OCI-LY3 (cell line): ENCODE measurements around the gene HIF3A.

Experiments
- H2AFZ ChIP-seq: fragments of 200-600, 300-600 bp; shearing (Covaris generic); 2 replicates; pipeline ENCODE4 v1.6.0; 2014; ENCODE audit warnings: antibody characterized with exemption, low read depth, low read length
- H3K27ac ChIP-seq: fragments of 200-600, 300-600 bp; sonication (generic); 2 replicates; pipeline ENCODE4 v1.5.1; 2014; ENCODE audit warnings: mild to moderate bottlenecking, low read length, moderate library complexity, mixed read lengths
- H3K27me3 ChIP-seq: fragments of 200-600, 300-600 bp; sonication (generic); 2 replicates; pipeline ENCODE4 v1.6.1; 2014; ENCODE audit warnings: low read depth, low read length, mixed read lengths
- H3K36me3 ChIP-seq: fragments of 200-600, 300-600 bp; sonication (generic); replicated peaks from 2 replicates; pipeline ENCODE3; 2014; ENCODE audit warnings: low read depth, low read length, mixed read lengths
- H3K4me1 ChIP-seq: fragments of 300-600, 200-600 bp; sonication (generic); 2 replicates; pipeline ENCODE4 v1.6.1; 2014; ENCODE audit warnings: low read length, mixed read lengths
- H3K4me2 ChIP-seq: fragments of 200-600, 300-600 bp; sonication (generic); 2 replicates; pipeline ENCODE4 v1.6.1; 2014; ENCODE audit warnings: low read length, mixed read lengths
- H3K4me3 ChIP-seq: fragments of 300-600, 200-600 bp; sonication (generic); 2 replicates; pipeline ENCODE4 v1.5.1; 2014; ENCODE audit warnings: antibody characterized with exemption, mild to moderate bottlenecking, low read length, moderate library complexity
- H3K79me2 ChIP-seq: fragments of 300-600, 200-600 bp; shearing (Covaris generic); 2 replicates; pipeline ENCODE4 v1.6.1; 2014; ENCODE audit warnings: mild to moderate bottlenecking, low read length, mixed read lengths
- H3K9ac ChIP-seq: fragments of 300-600, 200-600 bp; shearing (Covaris generic); 2 replicates; pipeline ENCODE4 v1.6.0; 2014; ENCODE audit warnings: mild to moderate bottlenecking, low read length, moderate library complexity
- H3K9me3 ChIP-seq: fragments of 200-600, 300-600 bp; shearing (Covaris generic); 2 replicates; pipeline ENCODE4 v1.6.1; 2014; ENCODE audit warnings: low read length, mixed read lengths; ENCODE audit not compliant: insufficient read depth
- H4K20me1 ChIP-seq: fragments of 200-600, 300-600 bp; sonication (generic); 2 replicates; pipeline ENCODE4 v1.6.1; 2016; ENCODE audit warnings: low read length, mixed read lengths; ENCODE audit not compliant: insufficient read depth
- EZH2phosphoT487 ChIP-seq: fragments of 200-600 bp; shearing (Covaris generic); IDR thresholded peaks from 2 replicates; pipeline ENCODE4 v1.6.1; 2018; ENCODE audit warnings: antibody characterized with exemption, mixed run types, low read depth
- TF ChIP-seq, protein P1 (sequence below): fragments of 200-600, 300-600 bp; sonication (generic); IDR thresholded peaks from 2 replicates; pipeline ENCODE4 v1.5.1; 2014; ENCODE audit warnings: antibody characterized with exemption, low read length, low read depth

Gene HIF3A

DNA sequence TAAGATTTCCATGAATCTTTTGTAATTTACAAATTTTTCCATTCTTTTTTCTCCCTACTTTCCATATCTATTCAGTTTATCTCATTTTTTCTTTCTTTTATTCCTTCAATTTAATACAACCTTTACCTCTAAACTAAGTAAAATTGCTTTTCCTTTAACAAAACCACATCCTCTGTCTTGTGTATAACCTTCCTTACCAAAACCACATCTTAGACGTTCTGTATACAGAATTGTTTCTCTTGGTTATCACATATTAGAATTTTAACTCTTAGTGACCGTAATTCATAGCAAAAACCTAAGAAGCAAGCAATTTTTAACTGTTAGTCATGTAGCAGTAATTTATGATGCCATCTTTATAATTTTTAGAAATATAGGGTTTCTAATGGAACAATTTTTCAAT, 65.1 kb downstream of the HIF3A start:
- Histone ChIP-seq H3K27ac (no peak overlapping the region), H3K27me3 (no peaks in the 10 kb centered on the region), H3K4me2 (no peak overlapping the region), H3K36me3 (peaks cover 48% of the 10 kb centered on the region), H3K9ac (no peak overlapping the region), H3K4me1 (peaks cover 3% of the 10 kb centered on the region), H3K9me3 (no peaks in the 10 kb centered on the region), H2AFZ (no peak overlapping the region), H3K79me2 (peaks cover 87% of the 10 kb centered on the region), H3K4me3 (no peak overlapping the region), H4K20me1 (peaks cover 15% of the 10 kb centered on the region)
- TF ChIP-seq EZH2phosphoT487, result no peak
- TF ChIP-seq, protein P1, sequence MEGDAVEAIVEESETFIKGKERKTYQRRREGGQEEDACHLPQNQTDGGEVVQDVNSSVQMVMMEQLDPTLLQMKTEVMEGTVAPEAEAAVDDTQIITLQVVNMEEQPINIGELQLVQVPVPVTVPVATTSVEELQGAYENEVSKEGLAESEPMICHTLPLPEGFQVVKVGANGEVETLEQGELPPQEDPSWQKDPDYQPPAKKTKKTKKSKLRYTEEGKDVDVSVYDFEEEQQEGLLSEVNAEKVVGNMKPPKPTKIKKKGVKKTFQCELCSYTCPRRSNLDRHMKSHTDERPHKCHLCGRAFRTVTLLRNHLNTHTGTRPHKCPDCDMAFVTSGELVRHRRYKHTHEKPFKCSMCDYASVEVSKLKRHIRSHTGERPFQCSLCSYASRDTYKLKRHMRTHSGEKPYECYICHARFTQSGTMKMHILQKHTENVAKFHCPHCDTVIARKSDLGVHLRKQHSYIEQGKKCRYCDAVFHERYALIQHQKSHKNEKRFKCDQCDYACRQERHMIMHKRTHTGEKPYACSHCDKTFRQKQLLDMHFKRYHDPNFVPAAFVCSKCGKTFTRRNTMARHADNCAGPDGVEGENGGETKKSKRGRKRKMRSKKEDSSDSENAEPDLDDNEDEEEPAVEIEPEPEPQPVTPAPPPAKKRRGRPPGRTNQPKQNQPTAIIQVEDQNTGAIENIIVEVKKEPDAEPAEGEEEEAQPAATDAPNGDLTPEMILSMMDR, result no peak

DNA sequence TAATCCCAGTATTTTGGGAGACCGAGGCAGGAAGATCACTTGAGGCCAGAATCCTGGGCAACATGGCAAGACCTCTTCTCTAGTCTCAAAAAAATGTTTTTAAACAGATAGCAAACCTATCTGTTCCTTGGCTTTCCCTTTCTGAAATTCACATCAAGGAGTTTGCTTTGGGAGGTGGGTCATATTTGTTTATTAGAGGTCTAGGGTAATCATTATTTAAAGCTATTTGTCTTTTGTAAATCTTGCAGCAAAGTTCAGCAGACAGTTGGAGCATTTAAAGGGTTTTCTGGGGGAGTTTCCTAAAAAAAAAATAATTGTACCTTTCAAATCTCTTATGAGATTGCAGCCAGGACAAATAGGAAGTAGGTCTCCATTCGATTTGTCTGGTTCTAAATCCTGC, 67.5 kb downstream of the HIF3A start:
- Histone ChIP-seq H3K4me3 (no peak overlapping the region), H3K27ac (no peak overlapping the region), H3K4me1 (no peaks in the 10 kb centered on the region), H4K20me1 (peaks cover 11% of the 10 kb centered on the region; the same call in 1 of the 2 replicates), H3K4me2 (no peak overlapping the region), H3K36me3 (peaks cover 41% of the 10 kb centered on the region), H3K27me3 (no peaks in the 10 kb centered on the region), H3K9me3 (no peaks in the 10 kb centered on the region), H3K79me2 (peaks cover 86% of the 10 kb centered on the region), H3K9ac (no peak overlapping the region), H2AFZ (no peak overlapping the region)
- no peak for TF ChIP-seq EZH2phosphoT487
- TF ChIP-seq, protein P1, result no peak

DNA sequence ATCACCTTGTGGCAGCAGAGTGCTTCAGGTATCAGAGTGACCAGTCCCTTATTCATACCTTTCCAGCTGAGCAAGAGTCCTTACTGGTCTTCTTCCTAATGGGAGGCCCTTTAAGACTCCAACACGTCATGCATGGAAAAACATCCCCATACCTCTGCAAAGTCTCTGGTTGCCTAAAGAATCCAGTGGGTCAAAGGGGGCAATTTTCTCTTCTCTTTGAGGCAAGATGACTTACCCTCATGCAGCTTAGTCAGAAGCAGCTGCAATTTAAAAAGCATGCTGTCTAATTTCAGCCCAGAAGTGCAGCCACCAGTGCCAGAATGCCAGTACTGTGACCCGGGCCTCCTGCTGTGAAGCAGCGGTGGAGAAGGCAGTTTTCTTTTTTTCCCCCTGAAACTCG, 68.7 kb downstream of the HIF3A start:
- Histone ChIP-seq H3K4me2 (no peak overlapping the region), H3K9ac (no peak overlapping the region), H3K36me3 (peaks cover 45% of the 10 kb centered on the region), H2AFZ (no peak overlapping the region), H3K9me3 (no peaks in the 10 kb centered on the region), H3K79me2 (peaks cover 80% of the 10 kb centered on the region), H3K4me3 (no peak overlapping the region), H3K4me1 (no peaks in the 10 kb centered on the region), H3K27ac (no peak overlapping the region), H4K20me1 (peaks cover 11% of the 10 kb centered on the region; the same call in 1 of the 2 replicates), H3K27me3 (no peaks in the 10 kb centered on the region)
- TF ChIP-seq, protein P1, result no peak
- no peak for TF ChIP-seq EZH2phosphoT487

DNA sequence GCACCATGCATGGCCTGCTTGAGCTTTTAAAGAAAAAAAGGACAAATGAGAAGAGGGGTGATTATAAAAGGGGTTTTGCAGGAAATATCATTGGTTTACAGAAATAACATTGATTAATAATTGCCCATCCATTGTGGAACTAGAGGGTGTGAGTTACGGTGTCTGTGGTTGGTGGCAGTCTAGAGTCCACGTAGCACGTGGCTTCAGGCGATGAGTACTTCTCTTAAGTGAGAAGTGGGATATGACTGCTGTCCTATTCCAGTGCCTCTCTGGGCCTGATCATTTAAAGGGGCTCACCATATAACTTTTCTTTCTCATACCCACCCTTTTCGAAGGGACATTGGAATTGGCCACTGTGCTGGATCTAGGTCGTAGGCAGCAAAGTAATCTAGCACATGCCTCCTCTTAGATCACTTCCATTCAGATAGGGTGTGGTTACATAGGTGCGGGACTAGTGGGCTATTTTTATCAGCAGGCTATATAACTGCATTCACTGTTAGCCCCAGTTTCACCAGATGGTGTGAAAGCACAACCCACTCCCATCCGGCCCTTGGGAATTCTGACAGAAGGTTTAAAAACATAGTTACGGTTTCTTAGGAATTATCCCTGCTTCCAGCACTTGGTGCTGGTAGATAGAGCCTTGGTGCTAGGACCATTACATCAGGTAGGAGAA, 69.9 kb downstream of the HIF3A start:
- no peak overlapping the region for H3K4me3 ChIP-seq
- H3K4me2 ChIP-seq, result no peak overlapping the region
- peaks cover 51% of the 10 kb centered on the region for H3K36me3 ChIP-seq
- no peaks in the 10 kb centered on the region for H3K9me3 ChIP-seq
- H3K79me2 ChIP-seq, result peaks cover 82% of the 10 kb centered on the region
- H3K9ac ChIP-seq, result no peak overlapping the region
- peaks cover 16% of the 10 kb centered on the region for H4K20me1 ChIP-seq
- no peaks in the 10 kb centered on the region for H3K4me1 ChIP-seq
- no peak overlapping the region for H2AFZ ChIP-seq
- H3K27me3 ChIP-seq, result no peaks in the 10 kb centered on the region
- no peak overlapping the region for H3K27ac ChIP-seq
- TF ChIP-seq, protein P1, result no peak
- no peak for TF ChIP-seq EZH2phosphoT487
